ENCODE results near the gene KDM4C.
A peak's percentile ranks its signal among the peaks of the same experiment; 100 is the strongest.
"Not testable (repeated sequence)": the region's sequence is repeated elsewhere in the genome, so short reads cannot be mapped to it uniquely, and the experiment has no call there.

The KDM4C gene

GRCh38 chr9:6733257-6733656 lies 24.5 kb upstream of the KDM4C start:
- no peak overlapping the region for H3K4me3 ChIP-seq (ENCODE audit: low read length in 2 of 2)

GRCh38 chr9:6733831-6734230 lies 23.9 kb upstream of the KDM4C start:
- Histone ChIP-seq H3K27me3 (ENCODE audit: control insufficient read depth in 2 of 2, insufficient read depth in 2 of 2, low read length in 2 of 2) (no peaks in the 10 kb centered on the region), H3K4me1 (ENCODE audit: control insufficient read depth in 2 of 2, insufficient read depth in 2 of 2, low read length in 2 of 2) (no peaks in the 10 kb centered on the region), H3K36me3 (ENCODE audit: control insufficient read depth in 2 of 2, insufficient read depth in 2 of 2, low read length in 2 of 2) (no peaks in the 10 kb centered on the region), H3K9ac (ENCODE audit: low read depth in 1 of 2, low read length in 2 of 2) (no peak overlapping the region), H3K27ac (ENCODE audit: low read depth in 2 of 2, low read length in 2 of 2) (no peak overlapping the region), H3K9me3 (ENCODE audit: control insufficient read depth in 2 of 2, low read length in 2 of 2) (no peaks in the 10 kb centered on the region), H3K4me3 (ENCODE audit: low read length in 2 of 2) (no peak overlapping the region)

More at GRCh38 chr9:6733257-6733656, 24.5 kb upstream of the KDM4C start:
- H3K27me3 ChIP-seq (ENCODE audit: control insufficient read depth in 2 of 2, insufficient read depth in 2 of 2, low read length in 2 of 2), result no peaks in the 10 kb centered on the region
- H3K27ac ChIP-seq (ENCODE audit: low read depth in 2 of 2, low read length in 2 of 2), result no peak overlapping the region
- H3K4me1 ChIP-seq (ENCODE audit: control insufficient read depth in 2 of 2, insufficient read depth in 2 of 2, low read length in 2 of 2), result no peaks in the 10 kb centered on the region
- H3K9me3 ChIP-seq (ENCODE audit: control insufficient read depth in 2 of 2, low read length in 2 of 2), result no peaks in the 10 kb centered on the region
- H3K9ac ChIP-seq (ENCODE audit: low read depth in 1 of 2, low read length in 2 of 2), result no peak overlapping the region
- H3K36me3 ChIP-seq (ENCODE audit: control insufficient read depth in 2 of 2, insufficient read depth in 2 of 2, low read length in 2 of 2), result no peaks in the 10 kb centered on the region

- Histone ChIP-seq H3K4me3 (ENCODE audit: low read length in 2 of 2) (no peak overlapping the region), H3K9me3 (ENCODE audit: control insufficient read depth in 2 of 2, low read length in 2 of 2) (no peaks in the 10 kb centered on the region), H3K4me1 (ENCODE audit: control insufficient read depth in 2 of 2, insufficient read depth in 2 of 2, low read length in 2 of 2) (no peaks in the 10 kb centered on the region), H3K27ac (ENCODE audit: low read depth in 2 of 2, low read length in 2 of 2) (no peak overlapping the region), H3K9ac (ENCODE audit: low read depth in 1 of 2, low read length in 2 of 2) (no peak overlapping the region), H3K36me3 (ENCODE audit: control insufficient read depth in 2 of 2, insufficient read depth in 2 of 2, low read length in 2 of 2) (no peaks in the 10 kb centered on the region), H3K27me3 (ENCODE audit: control insufficient read depth in 2 of 2, insufficient read depth in 2 of 2, low read length in 2 of 2) (no peaks in the 10 kb centered on the region)
Observed at GRCh38 chr9:6735422-6735821, 22.4 kb upstream of the KDM4C start.

GRCh38 chr9:6739218-6739617 lies 18.6 kb upstream of the KDM4C start:
- no peak overlapping the region for H3K9ac ChIP-seq (ENCODE audit: low read depth in 1 of 2, low read length in 2 of 2)
- no peak overlapping the region for H3K4me3 ChIP-seq (ENCODE audit: low read length in 2 of 2)
- H3K9me3 ChIP-seq (ENCODE audit: control insufficient read depth in 2 of 2, low read length in 2 of 2), result no peaks in the 10 kb centered on the region
- H3K4me1 ChIP-seq (ENCODE audit: control insufficient read depth in 2 of 2, insufficient read depth in 2 of 2, low read length in 2 of 2), result no peaks in the 10 kb centered on the region
- H3K36me3 ChIP-seq (ENCODE audit: control insufficient read depth in 2 of 2, insufficient read depth in 2 of 2, low read length in 2 of 2), result no peaks in the 10 kb centered on the region
- H3K27ac ChIP-seq (ENCODE audit: low read depth in 2 of 2, low read length in 2 of 2), result no peak overlapping the region
- H3K27me3 ChIP-seq (ENCODE audit: control insufficient read depth in 2 of 2, insufficient read depth in 2 of 2, low read length in 2 of 2), result no peaks in the 10 kb centered on the region

GRCh38 chr9:6748861-6749260 lies 8.9 kb upstream of the KDM4C start:
- H3K36me3 ChIP-seq (ENCODE audit: control insufficient read depth in 2 of 2, insufficient read depth in 2 of 2, low read length in 2 of 2); H3K27ac ChIP-seq (ENCODE audit: low read depth in 2 of 2, low read length in 2 of 2); H3K27me3 ChIP-seq (ENCODE audit: control insufficient read depth in 2 of 2, insufficient read depth in 2 of 2, low read length in 2 of 2); H3K9ac ChIP-seq (ENCODE audit: low read depth in 1 of 2, low read length in 2 of 2); H3K4me1 ChIP-seq (ENCODE audit: control insufficient read depth in 2 of 2, insufficient read depth in 2 of 2, low read length in 2 of 2); H3K9me3 ChIP-seq (ENCODE audit: control insufficient read depth in 2 of 2, low read length in 2 of 2); H3K4me3 ChIP-seq (ENCODE audit: low read length in 2 of 2): not testable (repeated sequence)

- not testable (repeated sequence) for H3K27me3 ChIP-seq (ENCODE audit: control insufficient read depth in 2 of 2, insufficient read depth in 2 of 2, low read length in 2 of 2); H3K27ac ChIP-seq (ENCODE audit: low read depth in 2 of 2, low read length in 2 of 2)
Observed at GRCh38 chr9:6754861-6755260, 2.9 kb upstream of the KDM4C start.

GRCh38 chr9:6757132-6757455 lies 679 bp upstream of the KDM4C start:
- Histone ChIP-seq H3K27ac (ENCODE audit: low read depth in 2 of 2, low read length in 2 of 2) (peak overlapping the region; percentile 99), H3K36me3 (ENCODE audit: control insufficient read depth in 2 of 2, insufficient read depth in 2 of 2, low read length in 2 of 2) (no peaks in the 10 kb centered on the region), H3K9ac (ENCODE audit: low read depth in 1 of 2, low read length in 2 of 2) (peak overlapping the region; percentile 85 to 92), H3K27me3 (ENCODE audit: control insufficient read depth in 2 of 2, insufficient read depth in 2 of 2, low read length in 2 of 2) (no peaks in the 10 kb centered on the region), H3K4me3 (ENCODE audit: low read length in 2 of 2) (peak overlapping the region; percentile 73 to 81), H3K4me1 (ENCODE audit: control insufficient read depth in 2 of 2, insufficient read depth in 2 of 2, low read length in 2 of 2) (peaks cover 3 to 10% of the 10 kb centered on the region in 2 donors), H3K9me3 (ENCODE audit: control insufficient read depth in 2 of 2, low read length in 2 of 2) (no peaks in the 10 kb centered on the region)

More at GRCh38 chr9:6754861-6755260, 2.9 kb upstream of the KDM4C start:
- not testable (repeated sequence) for H3K9me3 ChIP-seq (ENCODE audit: control insufficient read depth in 2 of 2, low read length in 2 of 2); H3K36me3 ChIP-seq (ENCODE audit: control insufficient read depth in 2 of 2, insufficient read depth in 2 of 2, low read length in 2 of 2); H3K4me3 ChIP-seq (ENCODE audit: low read length in 2 of 2); H3K4me1 ChIP-seq (ENCODE audit: control insufficient read depth in 2 of 2, insufficient read depth in 2 of 2, low read length in 2 of 2); H3K9ac ChIP-seq (ENCODE audit: low read depth in 1 of 2, low read length in 2 of 2)

GRCh38 chr9:6758248-6758497 lies 400 bp downstream of the KDM4C start:
- Histone ChIP-seq H3K4me3 (ENCODE audit: low read length in 2 of 2) (peak overlapping the region; percentile 73 to 81), H3K9me3 (ENCODE audit: control insufficient read depth in 2 of 2, low read length in 2 of 2) (no peaks in the 10 kb centered on the region), H3K27ac (ENCODE audit: low read depth in 2 of 2, low read length in 2 of 2) (peak overlapping the region; percentile 99), H3K27me3 (ENCODE audit: control insufficient read depth in 2 of 2, insufficient read depth in 2 of 2, low read length in 2 of 2) (no peaks in the 10 kb centered on the region), H3K9ac (ENCODE audit: low read depth in 1 of 2, low read length in 2 of 2) (peak overlapping the region; percentile 85 to 92), H3K4me1 (ENCODE audit: control insufficient read depth in 2 of 2, insufficient read depth in 2 of 2, low read length in 2 of 2) (peaks cover 3 to 10% of the 10 kb centered on the region in 2 donors), H3K36me3 (ENCODE audit: control insufficient read depth in 2 of 2, insufficient read depth in 2 of 2, low read length in 2 of 2) (no peaks in the 10 kb centered on the region)

GRCh38 chr9:6758498-6759184 lies 868 bp downstream of the KDM4C start:
- Histone ChIP-seq H3K9ac (ENCODE audit: low read depth in 1 of 2, low read length in 2 of 2) (peak overlapping the region; percentile 85 to 92), H3K27ac (ENCODE audit: low read depth in 2 of 2, low read length in 2 of 2) (peak overlapping the region; percentile 99), H3K4me3 (ENCODE audit: low read length in 2 of 2) (peak overlapping the region; percentile 73 to 81), H3K9me3 (ENCODE audit: control insufficient read depth in 2 of 2, low read length in 2 of 2) (no peaks in the 10 kb centered on the region), H3K27me3 (ENCODE audit: control insufficient read depth in 2 of 2, insufficient read depth in 2 of 2, low read length in 2 of 2) (no peaks in the 10 kb centered on the region), H3K36me3 (ENCODE audit: control insufficient read depth in 2 of 2, insufficient read depth in 2 of 2, low read length in 2 of 2) (no peaks in the 10 kb centered on the region), H3K4me1 (ENCODE audit: control insufficient read depth in 2 of 2, insufficient read depth in 2 of 2, low read length in 2 of 2) (peaks cover 3 to 10% of the 10 kb centered on the region in 2 donors)

- Histone ChIP-seq H3K9ac (ENCODE audit: low read depth in 1 of 2, low read length in 2 of 2) (peak overlapping the region; percentile 85 to 92), H3K27me3 (ENCODE audit: control insufficient read depth in 2 of 2, insufficient read depth in 2 of 2, low read length in 2 of 2) (no peaks in the 10 kb centered on the region), H3K9me3 (ENCODE audit: control insufficient read depth in 2 of 2, low read length in 2 of 2) (no peaks in the 10 kb centered on the region), H3K4me1 (ENCODE audit: control insufficient read depth in 2 of 2, insufficient read depth in 2 of 2, low read length in 2 of 2) (peaks cover 3 to 10% of the 10 kb centered on the region in 2 donors), H3K27ac (ENCODE audit: low read depth in 2 of 2, low read length in 2 of 2) (peak overlapping the region; percentile 99), H3K4me3 (ENCODE audit: low read length in 2 of 2) (peak overlapping the region; percentile 73 to 81), H3K36me3 (ENCODE audit: control insufficient read depth in 2 of 2, insufficient read depth in 2 of 2, low read length in 2 of 2) (no peaks in the 10 kb centered on the region)
Observed at GRCh38 chr9:6759185-6759977, 1.6 kb downstream of the KDM4C start.

All from mucosa of rectum (tissue), 2 donors.